ENCODE measurements around the gene LILRA1. TPM values are rescaled to one million over a fixed set of nuclear protein-coding genes. Genes with fewer than 3 reads are reported as not detected.

The LILRA1 gene
- polyA plus RNA-seq, 3 donors, result 88.5 to 151 (median 141) TPM

- peaks cover 0 to 3% of the 10 kb centered on the region in 2 donors for H3K27me3 ChIP-seq (ENCODE audit: control insufficient read depth in 2 of 2, insufficient read depth in 2 of 2, low read length in 2 of 2)
- H3K79me2 ChIP-seq (ENCODE audit: insufficient read depth, low read length), result no peaks in the 10 kb centered on the region
- peaks cover 6 to 14% (median 7%) of the 10 kb centered on the region in 3 donors for H3K27me3 Mint-ChIP-seq (ENCODE audit: low read depth in 3 of 3)
- peaks cover 27 to 28% of the 10 kb centered on the region in 2 donors for H3K4me1 ChIP-seq (ENCODE audit: control insufficient read depth in 1 of 2, insufficient read depth in 2 of 2, low read length in 2 of 2)
- 0% methylated on average over 3 of the region's 5 CpGs for whole genome bisulfite sequencing (ENCODE audit: insufficient coverage)
- peaks cover 30% of the 10 kb centered on the region for H3K4me1 Mint-ChIP-seq
- no peaks in the 10 kb centered on the region for H3K9me3 Mint-ChIP-seq
- DNase-seq, result peak; percentile 81 to 96 (median 91)
- peak overlapping the region; percentile 65 for H3K9ac ChIP-seq (ENCODE audit: insufficient read depth, low read length, poor library complexity, severe bottlenecking)
- H3K27ac Mint-ChIP-seq, result peak overlapping the region; percentile 96 to 99 (median 99)
- intact Hi-C loops (cut with micrococcal nuclease), result no loop called here
- H3K27ac ChIP-seq (ENCODE audit: low read depth in 1 of 2, low read length in 2 of 2), result peak overlapping the region; percentile 92 to 95
- H3K4me2 ChIP-seq (replicated peaks; ENCODE audit: extremely low read depth, low read length, poor library complexity, severe bottlenecking), result peak overlapping the region; percentile 63
- peak overlapping the region; percentile 0 to 65 (median 9) for H3K4me3 ChIP-seq (replicated peaks in 1 of 3; ENCODE audit: low read depth in 2 of 3, low read length in 3 of 3)
- no peaks in the 10 kb centered on the region for H4K20me1 ChIP-seq (ENCODE audit: insufficient read depth, low read length)
- no peak overlapping the region for H2AFZ ChIP-seq (ENCODE audit: insufficient read depth, low read depth, low read length, poor library complexity, severe bottlenecking)
- peak overlapping the region; percentile 59 to 89 for H3K4me3 Mint-ChIP-seq
- no peaks in the 10 kb centered on the region for H3K36me3 ChIP-seq (replicated peaks in 1 of 2; ENCODE audit: control insufficient read depth in 1 of 2, insufficient read depth in 2 of 2, low read length in 2 of 2)
- H3K9me3 ChIP-seq (replicated peaks in 1 of 2; ENCODE audit: control insufficient read depth in 1 of 2, insufficient read depth in 1 of 2, low read length in 2 of 2), result no peaks in the 10 kb centered on the region
- TF ChIP-seq, protein P1, sequence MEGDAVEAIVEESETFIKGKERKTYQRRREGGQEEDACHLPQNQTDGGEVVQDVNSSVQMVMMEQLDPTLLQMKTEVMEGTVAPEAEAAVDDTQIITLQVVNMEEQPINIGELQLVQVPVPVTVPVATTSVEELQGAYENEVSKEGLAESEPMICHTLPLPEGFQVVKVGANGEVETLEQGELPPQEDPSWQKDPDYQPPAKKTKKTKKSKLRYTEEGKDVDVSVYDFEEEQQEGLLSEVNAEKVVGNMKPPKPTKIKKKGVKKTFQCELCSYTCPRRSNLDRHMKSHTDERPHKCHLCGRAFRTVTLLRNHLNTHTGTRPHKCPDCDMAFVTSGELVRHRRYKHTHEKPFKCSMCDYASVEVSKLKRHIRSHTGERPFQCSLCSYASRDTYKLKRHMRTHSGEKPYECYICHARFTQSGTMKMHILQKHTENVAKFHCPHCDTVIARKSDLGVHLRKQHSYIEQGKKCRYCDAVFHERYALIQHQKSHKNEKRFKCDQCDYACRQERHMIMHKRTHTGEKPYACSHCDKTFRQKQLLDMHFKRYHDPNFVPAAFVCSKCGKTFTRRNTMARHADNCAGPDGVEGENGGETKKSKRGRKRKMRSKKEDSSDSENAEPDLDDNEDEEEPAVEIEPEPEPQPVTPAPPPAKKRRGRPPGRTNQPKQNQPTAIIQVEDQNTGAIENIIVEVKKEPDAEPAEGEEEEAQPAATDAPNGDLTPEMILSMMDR (IDR thresholded peaks at IDR 0.05), result no peak
- peaks cover 10 to 12% of the 10 kb centered on the region in 2 donors for H3K36me3 Mint-ChIP-seq
These were observed 50.6 kb downstream of the LILRA1 start for GRCh38 chr19:54644056-54644455.

GRCh38 chr19:54646331-54646841, 53.0 kb downstream of the LILRA1 start:
- WGBS (ENCODE audit: insufficient coverage), result 95% methylated on average over 15 of the region's 19 CpGs
- no peak overlapping the region for H3K27ac ChIP-seq (ENCODE audit: low read depth in 1 of 2, low read length in 2 of 2)

More at GRCh38 chr19:54646331-54646841, 53.0 kb downstream of the LILRA1 start:
- no peak overlapping the region for H3K4me3 ChIP-seq (replicated peaks in 1 of 3; ENCODE audit: low read depth in 2 of 3, low read length in 3 of 3)
- H3K36me3 ChIP-seq (replicated peaks in 1 of 2; ENCODE audit: control insufficient read depth in 1 of 2, insufficient read depth in 2 of 2, low read length in 2 of 2), result no peaks in the 10 kb centered on the region
- H3K36me3 Mint-ChIP-seq, result peaks cover 12 to 13% of the 10 kb centered on the region in 2 donors
- TF ChIP-seq, protein P1 (IDR thresholded peaks at IDR 0.05), result no peak
- no peak for DNase-seq
- no peak overlapping the region for H3K9ac ChIP-seq (ENCODE audit: insufficient read depth, low read length, poor library complexity, severe bottlenecking)
- H3K27me3 Mint-ChIP-seq (ENCODE audit: low read depth in 3 of 3), result peaks cover 10 to 14% (median 10%) of the 10 kb centered on the region in 3 donors
- H3K27me3 ChIP-seq (ENCODE audit: control insufficient read depth in 2 of 2, insufficient read depth in 2 of 2, low read length in 2 of 2), result peaks cover 0 to 3% of the 10 kb centered on the region in 2 donors
- H3K9me3 ChIP-seq (replicated peaks in 1 of 2; ENCODE audit: control insufficient read depth in 1 of 2, insufficient read depth in 1 of 2, low read length in 2 of 2), result no peaks in the 10 kb centered on the region
- peaks cover 27 to 28% of the 10 kb centered on the region in 2 donors for H3K4me1 ChIP-seq (ENCODE audit: control insufficient read depth in 1 of 2, insufficient read depth in 2 of 2, low read length in 2 of 2)
- H3K9me3 Mint-ChIP-seq, result peaks cover 0 to 2% (median 0%) of the 10 kb centered on the region in 7 donors
- no peak overlapping the region for H3K4me3 Mint-ChIP-seq
- H3K79me2 ChIP-seq (ENCODE audit: insufficient read depth, low read length), result no peaks in the 10 kb centered on the region
- intact Hi-C loops (cut with micrococcal nuclease), result no loop called here
- H3K4me2 ChIP-seq (replicated peaks; ENCODE audit: extremely low read depth, low read length, poor library complexity, severe bottlenecking), result no peak overlapping the region
- no peak overlapping the region for H2AFZ ChIP-seq (ENCODE audit: insufficient read depth, low read depth, low read length, poor library complexity, severe bottlenecking)
- H3K27ac Mint-ChIP-seq, result peak overlapping the region in 1 of 7 donors; percentile 61
- H4K20me1 ChIP-seq (ENCODE audit: insufficient read depth, low read length), result no peaks in the 10 kb centered on the region
- H3K4me1 Mint-ChIP-seq, result peaks cover 33% of the 10 kb centered on the region

Measured in CD14-positive monocyte (primary cell).